RPMI7951 (cell line): ENCODE results near the gene CGB5. TPM values are rescaled to one million over a fixed set of nuclear protein-coding genes. Genes with fewer than 3 reads are reported as not detected.
"Not testable (repeated sequence)": the region's sequence is repeated elsewhere in the genome, so short reads cannot be mapped to it uniquely, and the experiment has no call there.

ENCODE experiments used
- DNase-seq: peaks from one replicate; pipeline ENCODE4 v3.0.0-alpha.2; 2012; ENCODE audit warnings: low read depth
- total RNA-seq: library from RNA; depleted of rRNA; stranded (reverse); fragments of >200 nt; shearing (Covaris generic); gene quantifications from 2 replicates; pipeline ENCODE4 v1.2.3, GENCODE V29; 2014

Gene CGB5
- total RNA-seq, 1 experiment from 2014 or later, result not detected

DNA sequence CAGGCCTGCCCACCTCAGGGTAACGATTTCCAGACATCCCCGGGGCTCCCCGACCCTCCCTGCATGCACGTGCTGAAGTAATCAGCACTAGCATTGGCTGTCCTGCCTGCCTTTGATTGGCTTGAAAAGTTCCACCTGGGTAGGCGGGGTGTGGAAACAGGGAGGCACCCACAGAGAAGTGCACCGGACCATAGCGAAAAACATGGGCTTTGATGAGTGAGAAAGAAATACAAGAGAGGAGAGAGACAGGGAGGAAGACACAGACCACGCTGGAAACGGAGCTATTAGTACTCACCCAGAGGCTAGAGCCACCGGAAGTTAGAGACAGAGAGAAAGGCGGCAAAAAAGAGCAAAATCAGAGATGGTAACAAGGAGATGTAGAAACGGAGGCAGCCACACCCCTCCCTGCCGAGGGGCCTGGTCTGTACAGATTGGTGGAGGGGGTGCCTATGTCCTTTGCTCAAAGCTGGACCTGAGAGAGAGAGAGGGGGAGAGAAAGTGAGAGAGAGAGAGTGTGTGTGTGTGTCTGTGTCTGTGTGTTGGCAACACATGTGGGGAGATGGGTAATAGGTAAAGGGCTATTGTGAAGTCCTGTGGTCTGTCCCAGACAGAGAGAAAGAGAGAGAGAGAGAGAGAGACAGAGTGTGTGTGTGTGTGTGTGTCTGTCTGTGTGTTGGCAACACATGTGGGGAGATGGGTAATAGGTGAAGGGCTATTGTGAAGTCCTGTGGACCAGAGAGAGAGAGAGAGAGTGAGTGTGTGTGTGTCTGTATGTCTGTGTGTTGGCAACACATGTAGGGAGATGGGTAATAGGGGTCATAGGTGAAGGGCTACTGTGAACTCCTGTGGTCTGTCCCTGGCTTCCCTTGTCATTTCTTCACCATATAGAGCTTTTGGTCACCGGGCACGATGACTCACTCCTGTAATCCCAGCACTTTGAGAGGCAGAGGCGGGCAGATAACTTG is 22.4 kb upstream of the CGB5 start:
- DNase-seq, result peak; percentile 70

- DNase-seq, result no peak
These were observed 21.5 kb upstream of the CGB5 start for GRCh38 chr19:49022116-49022515.

- DNase-seq, result not testable (repeated sequence)
These were observed 19.4 kb upstream of the CGB5 start, which contains the start of gene CGB3 for GRCh38 chr19:49024233-49024632. Gene CGB3 (minus strand): TSS chr19:49024333. CDS start chr19:49023971, 362 bp downstream.

DNA sequence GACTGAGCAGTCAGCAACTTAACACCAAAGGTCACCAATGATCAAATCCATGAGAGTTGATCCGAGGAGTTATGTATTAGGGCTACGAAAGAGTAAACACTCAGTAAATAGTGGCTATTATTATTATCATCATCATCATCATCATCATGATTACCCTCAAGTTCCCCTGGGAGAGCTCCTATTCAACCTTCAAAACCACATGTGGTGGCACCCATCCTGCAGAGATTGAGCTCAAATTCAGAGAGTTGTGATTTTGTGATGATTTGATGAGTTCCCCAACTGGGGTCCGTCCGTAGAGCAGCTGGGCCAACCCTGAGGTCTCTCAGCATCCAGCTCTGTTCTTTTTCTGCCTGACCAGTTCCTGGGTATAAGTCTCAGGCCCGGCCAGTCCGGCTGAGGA is 18.6 kb upstream of the CGB5 start:
- DNase-seq, result not testable (repeated sequence)

GRCh38 chr19:49025599-49025998 is 18.0 kb upstream of the CGB5 start:
- not testable (repeated sequence) for DNase-seq

GRCh38 chr19:49028686-49029085 is 15.0 kb upstream of the CGB5 start:
- DNase-seq, result not testable (repeated sequence)

DNA sequence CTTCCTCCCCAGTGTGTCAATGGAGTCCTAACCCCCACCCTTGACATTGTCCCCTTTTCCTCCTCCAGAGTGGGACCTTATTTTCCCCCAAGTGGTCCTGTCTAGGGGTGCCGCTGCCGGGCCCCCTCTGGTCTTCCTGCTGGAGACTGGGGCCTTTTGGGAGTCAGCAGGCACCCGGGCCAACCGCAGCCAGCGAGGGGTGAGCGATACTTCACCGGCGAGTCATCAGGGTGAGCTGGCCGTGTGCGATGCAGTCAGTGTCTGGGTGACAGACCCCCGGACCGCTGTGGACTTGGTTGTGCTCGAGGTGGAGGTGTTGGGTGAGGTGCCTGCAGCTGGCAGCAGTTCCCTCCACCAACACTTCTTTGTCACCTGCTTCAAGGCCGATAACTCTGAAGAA is 13.9 kb upstream of the CGB5 start:
- not testable (repeated sequence) for DNase-seq

DNA sequence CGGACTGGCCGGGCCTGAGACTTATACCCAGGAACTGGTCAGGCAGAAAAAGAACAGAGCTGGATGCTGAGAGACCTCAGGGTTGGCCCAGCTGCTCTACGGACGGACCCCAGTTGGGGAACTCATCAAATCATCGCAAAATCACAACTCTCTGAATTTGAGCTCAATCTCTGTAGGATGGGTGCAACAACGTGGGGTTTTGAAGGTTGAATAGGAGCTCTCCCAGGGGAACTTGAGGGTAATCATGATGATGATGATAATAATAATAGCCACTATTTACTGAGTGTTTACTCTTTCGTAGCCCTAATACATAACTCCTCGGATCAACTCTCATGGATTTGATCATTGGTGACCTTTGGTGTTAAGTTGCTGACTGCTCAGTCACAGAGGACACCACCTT is 13.3 kb upstream of the CGB5 start:
- not testable (repeated sequence) for DNase-seq

DNA sequence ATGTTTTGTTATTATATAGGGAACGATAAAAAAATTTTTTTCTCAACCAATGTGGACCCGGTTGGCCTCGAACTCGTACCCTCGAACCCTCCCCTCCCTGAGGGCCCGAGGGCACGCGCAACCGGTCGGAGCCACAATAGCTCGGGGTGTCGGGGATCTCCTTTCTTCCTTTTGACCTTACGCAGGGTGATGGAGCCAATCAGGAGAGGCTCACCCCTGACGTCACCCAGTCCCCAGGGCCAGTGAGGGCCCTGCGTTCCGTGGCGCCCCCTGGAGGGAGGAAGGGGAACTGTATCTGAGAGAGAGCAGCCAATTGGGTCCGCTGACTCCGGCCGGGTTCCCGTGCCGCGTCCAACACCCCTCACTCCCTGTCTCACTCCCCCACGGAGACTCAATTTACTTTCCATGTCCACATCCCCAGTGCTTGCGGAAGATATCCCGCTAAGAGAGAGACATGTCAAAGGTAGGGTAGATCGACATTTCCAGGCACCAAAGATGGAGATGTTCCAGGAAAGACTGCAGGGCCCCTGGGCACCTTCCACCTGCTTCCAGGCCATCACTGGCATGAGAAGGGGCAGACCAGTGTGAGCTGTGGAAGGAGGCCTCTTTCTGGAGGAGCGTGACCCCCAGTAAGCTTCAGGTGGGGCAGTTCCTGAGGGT is 11.9 kb upstream of the CGB5 start, which contains the start of gene CGB2:
TSS of gene CGB2 (plus strand) at position 249 of the 660 bp plus-strand sequence. CDS start at position 455, 206 bp downstream.
- not testable (repeated sequence) for DNase-seq

DNA sequence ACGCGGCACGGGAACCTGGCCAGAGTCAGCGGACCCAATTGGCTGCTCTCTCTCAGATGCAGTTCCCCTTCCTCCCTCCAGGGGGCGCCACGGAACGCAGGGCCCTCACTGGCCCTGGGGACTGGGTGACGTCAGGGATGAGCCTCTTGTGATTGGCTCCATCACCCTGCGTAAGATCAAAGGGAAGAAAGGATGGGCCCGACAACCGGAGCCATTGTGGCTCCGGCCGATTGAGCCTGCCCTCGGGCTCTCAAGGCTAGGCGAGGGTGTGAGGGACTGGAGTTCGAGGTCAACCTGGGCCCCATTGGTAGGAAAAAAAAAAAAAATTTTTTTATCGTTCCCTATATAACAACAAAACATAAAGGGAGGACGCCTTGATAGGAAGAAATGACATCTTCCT is 6.8 kb upstream of the CGB5 start, which contains the start of gene CGB1:
TSS of gene CGB1 (minus strand) at position 81 of the 400 bp plus-strand sequence. CDS start 184 bp downstream, outside the sequence.
- DNase-seq, result not testable (repeated sequence)

DNA sequence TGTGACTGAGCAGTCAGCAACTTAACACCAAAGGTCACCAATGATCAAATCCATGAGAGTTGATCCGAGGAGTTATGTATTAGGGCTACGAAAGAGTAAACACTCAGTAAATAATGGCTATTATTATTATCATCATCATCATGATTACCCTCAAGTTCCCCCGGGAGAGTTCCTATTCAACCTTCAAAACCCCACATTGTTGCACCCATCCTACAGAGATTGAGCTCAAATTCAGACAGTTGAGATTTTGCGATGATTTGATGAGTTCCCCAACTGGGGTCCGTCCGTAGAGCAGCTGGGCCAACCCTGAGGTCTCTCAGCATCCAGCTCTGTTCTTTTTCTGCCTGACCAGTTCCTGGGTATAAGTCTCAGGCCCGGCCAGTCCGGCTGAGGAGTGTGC is 5.5 kb upstream of the CGB5 start:
- DNase-seq, result not testable (repeated sequence)

DNA sequence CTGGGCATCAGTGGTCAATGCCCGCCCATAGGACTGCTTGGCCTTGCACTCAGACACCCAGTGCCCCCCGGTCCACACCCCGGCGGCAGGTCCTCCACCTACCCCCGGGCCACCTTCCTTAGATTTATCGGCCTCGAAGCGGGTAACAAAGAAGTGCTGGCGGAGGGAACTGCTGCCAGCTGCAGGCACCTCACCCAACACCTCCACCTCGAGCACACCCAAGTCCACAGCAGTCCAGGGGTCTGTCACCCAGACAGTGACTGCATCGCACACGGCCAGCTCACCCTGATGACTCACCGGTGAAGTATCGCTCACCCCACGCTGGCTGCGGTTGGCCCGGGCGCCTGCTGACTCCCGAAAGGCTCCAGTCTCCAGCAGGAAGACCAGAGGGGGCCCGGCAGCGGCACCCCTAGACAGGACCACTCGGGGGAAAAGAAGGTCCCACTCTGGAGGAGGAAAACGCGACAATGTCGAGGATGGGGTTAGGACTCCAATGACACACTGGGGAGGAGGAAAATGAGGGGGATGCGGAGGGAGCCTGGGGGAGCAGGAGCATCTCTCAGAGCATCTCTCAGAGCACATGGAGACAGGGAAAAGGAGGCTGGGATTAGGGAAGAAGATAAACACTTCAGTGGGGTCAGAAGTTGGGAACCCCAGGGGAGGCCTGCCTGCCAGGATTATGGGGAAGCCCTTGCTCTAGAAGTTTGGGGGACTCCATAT is 4.9 kb upstream of the CGB5 start:
- DNase-seq, result peak; percentile 83

GRCh38 chr19:49039736-49040135 is 3.9 kb upstream of the CGB5 start:
- not testable (repeated sequence) for DNase-seq

DNA sequence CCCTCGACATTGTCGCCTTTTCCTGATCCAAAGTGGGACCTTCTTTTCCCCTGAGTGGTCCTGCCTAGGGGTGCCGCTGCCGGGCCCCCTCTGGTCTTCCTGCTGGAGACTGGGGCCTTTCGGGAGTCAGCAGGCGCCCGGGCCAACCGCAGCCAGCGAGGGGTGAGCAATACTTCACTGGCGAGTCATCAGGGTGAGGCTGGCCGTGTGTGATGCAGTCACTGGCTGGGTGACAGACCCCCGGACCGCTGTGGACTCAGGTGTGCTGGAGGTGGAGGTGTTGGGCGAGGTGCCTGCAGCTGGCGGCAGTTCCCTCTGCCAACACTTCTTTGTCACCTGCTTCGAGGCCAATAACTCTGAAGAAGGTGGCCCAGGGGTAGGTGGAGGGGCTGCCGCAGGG is 1.5 kb upstream of the CGB5 start:
- peak; percentile 51 for DNase-seq

DNA sequence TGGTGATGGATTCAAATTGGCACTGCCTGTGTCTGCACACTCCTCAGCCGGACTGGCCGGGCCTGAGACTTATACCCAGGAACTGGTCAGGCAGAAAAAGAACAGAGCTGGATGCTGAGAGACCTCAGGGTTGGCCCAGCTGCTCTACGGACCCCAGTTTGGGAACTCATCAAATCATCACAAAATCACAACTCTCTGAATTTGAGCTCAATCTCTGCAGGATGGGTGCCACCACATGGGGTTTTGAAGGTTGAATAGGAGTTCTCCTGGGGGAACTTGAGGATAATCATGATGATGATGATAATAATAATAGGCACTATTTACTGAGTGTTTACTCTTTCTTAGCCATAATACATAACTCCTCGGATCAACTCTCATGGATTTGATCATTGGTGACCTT is 982 bp upstream of the CGB5 start:
- not testable (repeated sequence) for DNase-seq

- not testable (repeated sequence) for DNase-seq
These were observed 5.4 kb downstream of the CGB5 start, which contains the start of gene CGB8 for GRCh38 chr19:49049011-49049410. Gene CGB8 (minus strand): TSS chr19:49049111. CDS start chr19:49048739, 372 bp downstream.

- not testable (repeated sequence) for DNase-seq
These were observed 6.2 kb downstream of the CGB5 start for GRCh38 chr19:49049834-49050233.

DNA sequence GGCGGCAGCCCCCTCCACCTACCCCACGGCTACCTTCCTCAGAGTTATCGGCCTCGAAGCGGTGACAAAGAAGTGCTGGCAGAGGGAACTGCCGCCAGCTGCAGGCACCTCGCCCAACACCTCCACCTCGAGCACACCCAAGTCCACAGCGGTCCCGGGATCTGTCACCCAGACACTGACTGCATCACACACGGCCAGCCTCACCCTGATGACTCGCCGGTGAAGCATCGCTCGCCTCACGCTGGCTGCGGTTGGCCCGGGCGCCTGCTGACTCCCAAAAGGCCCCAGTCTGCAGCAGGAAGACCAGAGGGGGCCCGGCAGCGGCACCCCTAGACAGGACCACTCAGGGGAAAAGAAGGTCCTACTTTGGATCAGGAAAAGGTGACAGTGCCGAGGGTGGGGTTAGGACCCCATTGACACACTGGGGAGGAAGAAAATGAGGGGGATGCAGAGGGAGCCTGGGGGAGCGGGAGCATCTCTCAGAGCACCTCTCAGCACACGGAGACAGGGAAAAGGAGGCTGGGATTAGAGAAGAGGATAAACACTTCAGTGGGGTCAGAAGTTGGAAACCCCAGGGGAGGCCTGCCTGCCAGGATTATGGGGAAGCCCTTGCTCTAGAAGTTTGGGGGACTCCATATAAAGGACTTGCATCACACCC is 6.9 kb downstream of the CGB5 start:
- DNase-seq, result peak; percentile 68

GRCh38 chr19:49056101-49056901 is 12.7 kb downstream of the CGB5 start:
- DNase-seq, result peak; percentile 49
